NK-92 treated with Interleukin-12 subunit alpha and Interleukin-12 subunit beta, amount 100 ng/mL, for 24 hours (cell line): ENCODE measurements around the gene MFSD2A.
"Not testable (repeated sequence)": the region's sequence is repeated elsewhere in the genome, so short reads cannot be mapped to it uniquely, and the experiment has no call there.

Source experiments
- DNase-seq: peaks from one replicate; lab custom pipeline; 2025; lab: John Stamatoyannopoulos, UW

The MFSD2A gene

GRCh38 chr1:39954870-39955546 lies at the start of gene MFSD2A:
TSS of gene MFSD2A (plus strand) at chr1:39955145. CDS start at chr1:39955293, 148 bp downstream.
- peak; percentile 86 for DNase-seq

- no peak for DNase-seq
Observed at GRCh38 chr1:39905172-39905571, 49.8 kb upstream of the MFSD2A start.

- no peak for DNase-seq
Observed at GRCh38 chr1:39907528-39908453, 47.2 kb upstream of the MFSD2A start.

DNA sequence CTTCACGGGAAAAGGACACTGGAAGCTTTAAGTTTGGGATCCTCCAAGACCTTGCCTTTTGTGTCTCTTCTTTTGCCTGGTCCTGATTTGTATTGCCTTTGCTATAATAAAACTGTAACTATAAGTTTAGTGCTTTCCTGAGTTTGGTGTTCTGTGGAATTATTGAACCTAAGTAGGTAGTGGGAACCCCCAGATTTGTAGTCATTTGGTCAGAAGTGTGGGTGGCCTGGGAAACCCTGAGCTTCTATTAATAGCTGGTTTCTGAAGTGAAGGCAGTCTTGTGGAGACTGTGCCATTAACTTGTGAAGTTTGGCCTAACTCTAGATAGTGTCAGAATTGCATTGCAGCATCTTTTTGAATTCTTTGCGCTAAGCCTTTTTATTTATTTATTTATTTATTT lies 46.4 kb upstream of the MFSD2A start:
- no peak for DNase-seq

DNA sequence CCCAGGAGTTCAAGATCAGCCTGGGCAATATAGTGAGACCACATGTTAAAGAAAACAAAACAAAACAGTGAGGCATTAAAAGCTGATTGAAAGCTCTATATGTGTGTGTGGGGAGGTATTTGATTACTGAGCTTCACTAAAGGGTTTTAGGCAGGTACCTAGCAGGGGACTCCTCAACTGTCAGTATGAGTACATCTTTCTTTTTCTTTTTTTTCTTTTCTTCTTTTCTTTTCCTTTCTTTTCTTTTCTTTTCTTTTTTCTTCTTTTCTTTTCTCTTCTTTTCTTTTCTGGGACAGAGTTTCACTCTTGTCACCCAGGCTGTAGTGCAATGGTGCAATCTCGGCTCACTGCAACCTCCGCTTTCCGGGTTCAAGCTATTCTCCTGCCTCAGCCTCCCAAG lies 44.7 kb upstream of the MFSD2A start:
- DNase-seq: no peak

- DNase-seq: not testable (repeated sequence)
Observed at GRCh38 chr1:39913136-39913535, 41.8 kb upstream of the MFSD2A start.

- no peak for DNase-seq
Observed at GRCh38 chr1:39915499-39916129, 39.3 kb upstream of the MFSD2A start.

- DNase-seq: no peak
Observed at GRCh38 chr1:39917825-39918224, 37.1 kb upstream of the MFSD2A start.

DNA sequence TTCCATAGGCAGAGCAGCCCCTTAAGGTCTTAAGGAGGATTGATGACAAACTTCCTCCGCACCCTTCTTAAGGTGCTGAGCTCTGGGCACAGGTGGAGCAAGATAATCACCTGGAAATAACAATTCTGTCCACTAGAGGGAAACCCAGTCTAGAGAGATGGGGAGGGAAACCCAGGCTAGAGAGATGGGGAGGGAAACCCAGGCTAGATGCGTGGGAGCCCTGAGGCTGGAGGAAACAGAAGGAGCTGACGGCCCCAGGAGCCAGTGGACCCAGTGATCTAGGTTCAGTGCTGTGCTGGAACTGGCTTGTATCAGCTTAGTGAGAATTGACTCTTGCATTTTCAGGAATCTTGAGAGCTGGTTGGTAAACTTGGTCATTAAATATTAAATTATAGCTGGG lies 35.4 kb upstream of the MFSD2A start:
- DNase-seq: no peak

DNA sequence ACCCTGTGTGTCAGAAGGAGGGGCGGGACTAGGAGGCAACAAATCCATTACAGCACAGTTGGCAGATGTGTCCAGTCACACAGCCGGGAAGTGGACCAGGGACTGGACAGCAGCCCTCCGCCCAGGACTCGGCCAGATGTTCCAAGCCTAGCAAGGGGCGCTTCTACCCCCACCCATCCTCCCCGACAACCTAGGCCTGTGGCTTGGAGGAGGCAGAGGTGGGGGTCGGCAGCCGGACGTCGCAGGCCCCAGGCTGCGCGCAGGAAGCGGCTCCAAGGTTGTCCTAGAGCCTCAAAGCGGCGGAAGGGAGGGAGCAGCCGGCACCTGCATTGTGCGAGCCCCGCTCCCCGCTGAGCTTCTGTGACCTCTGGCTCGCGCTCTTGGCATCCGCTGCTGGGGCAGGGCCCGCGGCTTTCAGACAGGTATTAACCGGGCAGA lies 32.7 kb upstream of the MFSD2A start:
- DNase-seq: no peak

DNA sequence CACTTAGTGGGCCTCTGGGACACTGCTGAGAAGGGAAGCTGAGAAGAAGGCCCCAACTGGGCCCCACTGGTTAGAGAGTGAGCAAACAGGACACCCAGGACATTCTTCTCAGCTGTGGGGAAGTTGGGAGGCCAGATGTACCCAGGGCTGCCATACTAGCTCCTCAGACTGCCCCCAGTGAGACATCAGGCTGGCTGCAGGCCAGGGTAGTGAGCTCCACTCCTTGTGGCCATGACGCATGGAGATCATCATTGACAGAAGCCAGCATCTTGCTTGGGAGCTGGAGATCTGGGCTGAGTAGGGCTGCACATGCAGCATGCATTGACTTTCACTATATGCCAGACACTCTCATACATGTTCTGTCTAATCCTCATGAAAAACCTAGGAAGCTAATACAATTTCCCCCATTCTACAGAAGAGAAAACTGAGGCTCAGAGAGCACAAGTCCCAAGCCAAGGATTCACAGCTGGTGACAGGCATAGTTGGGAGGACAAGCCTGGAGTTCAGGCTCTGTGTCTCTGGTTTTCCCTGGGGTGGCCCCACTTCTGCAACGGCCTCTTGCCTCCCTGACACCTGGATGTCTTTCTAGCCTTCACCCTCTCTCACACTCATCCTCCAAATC lies 29.1 kb upstream of the MFSD2A start:
- DNase-seq: no peak

DNA sequence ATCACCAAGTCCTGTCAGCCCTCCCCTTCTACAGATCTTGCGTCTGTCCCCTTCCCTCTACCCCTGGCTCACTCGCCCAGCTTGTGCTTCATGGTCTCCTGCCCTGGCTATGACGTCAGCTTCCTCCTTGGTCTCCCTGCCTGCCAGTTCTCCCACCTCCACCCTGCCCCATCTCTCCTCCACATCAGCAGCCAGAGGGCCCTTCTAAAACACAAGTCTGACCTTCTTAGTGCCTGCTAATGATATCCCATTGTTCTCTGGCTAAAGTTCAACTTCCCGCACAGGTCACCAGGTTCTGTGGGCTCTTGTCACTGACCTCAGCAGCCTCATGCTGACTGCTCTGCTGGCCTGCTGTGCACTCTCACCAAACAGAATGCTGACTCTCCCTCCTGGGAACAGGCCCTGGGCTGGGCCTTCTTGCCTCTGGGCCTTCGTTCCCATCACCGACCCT lies 28.6 kb upstream of the MFSD2A start:
- no peak for DNase-seq

DNA sequence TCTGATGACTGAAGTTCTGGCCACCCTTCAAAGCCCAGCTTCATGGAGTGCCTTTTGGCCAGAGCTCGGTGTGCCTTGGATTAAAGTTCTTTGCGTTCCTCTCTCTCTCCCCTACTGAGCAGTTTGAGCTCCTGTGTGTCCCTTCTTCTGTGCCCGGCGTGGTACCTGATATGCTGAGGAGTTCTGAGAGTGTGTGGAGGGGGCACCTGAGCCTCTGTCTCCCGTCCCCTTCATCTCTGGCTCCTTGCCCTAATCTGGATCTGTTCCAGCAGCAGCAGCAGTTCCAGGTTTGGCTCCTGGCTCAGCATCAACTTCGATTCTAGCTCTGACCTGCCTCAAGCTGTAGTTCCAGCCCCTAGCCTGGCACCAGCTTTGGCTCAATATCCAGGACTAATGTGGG lies 28.1 kb upstream of the MFSD2A start:
- DNase-seq: no peak

GRCh38 chr1:39927538-39927937 lies 27.4 kb upstream of the MFSD2A start:
- no peak for DNase-seq

- no peak for DNase-seq
Observed at GRCh38 chr1:39928809-39929587, 25.9 kb upstream of the MFSD2A start.

DNA sequence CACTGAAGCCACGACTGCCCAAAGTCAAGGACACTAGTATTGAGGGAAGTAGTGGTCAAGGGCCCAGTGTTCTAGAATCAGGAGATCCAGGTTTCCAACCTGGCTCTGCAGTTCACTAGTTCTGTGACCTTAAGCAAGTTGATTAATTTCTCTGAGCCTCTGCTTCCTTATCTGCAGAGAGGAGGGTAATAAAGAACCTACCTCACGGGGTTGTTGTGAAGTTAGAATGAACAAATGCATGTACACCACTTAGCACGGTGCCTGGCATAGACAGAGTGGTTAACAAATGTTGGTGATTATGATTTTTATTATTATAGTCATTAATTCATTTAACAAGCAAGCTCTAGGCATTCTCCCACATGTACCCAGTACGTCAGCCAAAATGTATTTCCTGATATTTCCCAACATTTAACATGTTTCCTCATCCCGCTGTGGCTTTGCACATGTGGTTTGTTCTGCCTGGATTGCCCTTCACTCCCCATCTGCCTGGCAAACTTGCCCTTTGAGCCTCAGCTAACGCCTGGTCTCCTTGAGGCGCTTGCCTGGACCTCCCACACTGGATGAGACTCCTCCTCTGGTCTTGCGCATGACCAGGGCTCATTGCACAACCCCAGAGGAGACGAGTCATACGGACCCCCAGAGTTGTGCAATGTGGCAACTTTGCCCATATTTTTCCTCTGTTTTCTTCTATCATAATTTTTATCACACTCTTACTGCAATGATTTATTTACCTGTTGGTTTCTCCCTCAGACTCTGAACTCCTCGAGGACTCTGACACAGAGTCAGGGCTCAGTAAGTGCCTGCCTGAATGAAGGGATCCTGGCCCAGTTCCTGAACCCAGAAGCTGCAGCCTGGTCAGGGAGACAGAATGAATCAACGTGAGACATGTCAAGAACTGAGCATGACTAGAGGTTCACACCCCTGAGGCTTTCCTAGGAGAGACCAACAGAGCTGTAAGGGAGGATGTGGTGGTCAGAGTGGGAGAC lies 20.7 kb upstream of the MFSD2A start:
- DNase-seq: peak; percentile 34

DNA sequence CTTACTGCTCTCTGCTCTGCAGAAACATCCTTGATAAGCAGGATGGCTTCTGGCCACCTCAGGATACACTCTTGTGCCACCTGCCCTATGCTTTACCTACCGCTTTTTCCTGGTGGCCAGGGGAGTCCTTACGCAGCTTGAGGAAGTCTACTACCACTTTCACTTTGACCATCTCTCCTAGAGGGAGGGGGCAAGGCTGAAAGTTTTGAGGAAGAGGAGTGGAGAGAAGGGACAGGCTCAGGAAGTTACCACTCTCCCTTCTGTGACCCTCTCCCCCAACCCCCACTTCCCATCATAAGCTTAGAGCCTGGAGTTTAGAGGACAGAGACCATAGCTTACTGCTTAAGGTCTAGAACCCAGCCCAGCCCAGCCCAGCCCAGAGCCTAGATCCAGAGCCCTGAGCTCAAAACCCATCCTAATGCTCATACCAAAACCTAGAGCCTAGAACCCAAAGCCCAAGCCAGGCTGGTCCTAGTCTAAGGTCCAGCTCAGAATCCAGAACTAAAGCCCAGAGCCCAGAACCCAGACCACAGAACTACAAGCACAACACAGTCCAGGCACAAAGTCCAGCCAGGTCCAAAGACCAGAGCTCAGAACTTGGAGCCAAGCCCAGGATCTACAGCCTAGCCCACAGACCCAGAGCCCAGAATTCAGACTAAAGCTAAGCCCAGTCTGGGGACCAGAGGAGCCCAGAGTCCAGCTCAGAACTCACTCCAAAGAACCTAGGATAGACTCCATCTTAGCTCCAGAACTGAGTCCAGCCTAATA lies 18.0 kb upstream of the MFSD2A start:
- DNase-seq: no peak

DNA sequence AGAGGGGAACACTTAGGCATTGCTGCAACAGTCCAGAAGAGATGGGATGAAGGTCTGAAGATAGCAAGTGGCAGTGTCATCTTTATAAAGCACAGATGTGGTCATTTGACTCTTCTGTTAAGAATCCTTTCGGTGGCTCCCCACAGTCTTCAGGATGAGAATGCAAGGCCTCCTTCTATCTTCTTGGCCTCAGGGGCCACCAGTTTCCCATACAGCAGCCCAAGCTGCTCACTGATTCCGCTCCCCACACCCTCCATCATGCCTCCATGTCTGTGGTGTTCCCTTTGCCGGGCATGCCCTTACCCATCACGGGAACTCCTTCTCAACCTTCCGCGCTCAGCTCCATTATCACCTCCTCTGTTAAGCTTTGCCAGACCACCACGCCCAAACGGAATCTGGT lies 16.1 kb upstream of the MFSD2A start:
- DNase-seq: no peak

GRCh38 chr1:39940253-39940652 lies 14.7 kb upstream of the MFSD2A start:
- DNase-seq: no peak
